ENCODE results near the gene C22orf39.
"Not testable (repeated sequence)": the region's sequence is repeated elsewhere in the genome, so short reads cannot be mapped to it uniquely, and the experiment has no call there.

Gene C22orf39

DNA sequence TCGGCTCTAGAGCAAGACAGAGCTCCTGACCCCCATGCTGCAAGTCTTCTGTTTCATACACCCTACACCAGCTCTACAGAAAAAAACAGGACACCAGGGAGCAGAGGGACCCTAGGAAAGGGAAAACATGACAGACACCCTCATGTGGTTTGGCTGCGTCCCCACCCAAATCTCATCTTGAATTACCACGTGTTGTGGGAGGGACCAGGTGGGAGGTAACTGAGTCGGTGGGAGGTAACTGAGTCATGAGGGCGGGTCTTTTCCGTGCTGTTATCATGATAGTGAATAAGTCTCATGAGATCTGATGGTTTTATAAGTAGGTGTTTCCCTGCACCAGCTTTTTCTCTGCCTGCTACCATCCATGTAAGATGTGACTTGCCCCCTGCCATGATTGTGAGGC, 6.6 kb upstream of the C22orf39 start:
- no peak for DNase-seq (ENCODE audit: low read depth, low spot score)

DNA sequence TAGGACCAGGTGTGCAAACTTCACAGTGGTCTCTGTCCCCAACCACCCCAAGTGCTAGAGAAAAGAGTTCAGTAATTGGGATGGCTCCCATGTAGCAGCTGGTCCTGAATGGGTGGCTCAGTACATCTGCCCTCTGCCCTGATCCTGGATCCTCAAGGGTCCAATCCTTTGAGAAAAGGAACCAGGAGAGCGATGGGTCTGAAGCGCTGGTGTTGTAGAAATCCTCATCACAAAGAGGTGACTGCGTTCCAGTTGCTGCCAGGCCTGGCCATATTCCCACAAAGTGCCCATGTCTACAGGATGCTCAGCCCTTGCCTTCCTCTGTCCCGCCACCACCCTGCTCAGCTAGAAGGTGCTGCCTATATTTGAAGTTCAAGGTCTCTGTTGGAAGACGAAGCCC, 6.2 kb upstream of the C22orf39 start:
- no peak for DNase-seq (ENCODE audit: low read depth, low spot score)

DNA sequence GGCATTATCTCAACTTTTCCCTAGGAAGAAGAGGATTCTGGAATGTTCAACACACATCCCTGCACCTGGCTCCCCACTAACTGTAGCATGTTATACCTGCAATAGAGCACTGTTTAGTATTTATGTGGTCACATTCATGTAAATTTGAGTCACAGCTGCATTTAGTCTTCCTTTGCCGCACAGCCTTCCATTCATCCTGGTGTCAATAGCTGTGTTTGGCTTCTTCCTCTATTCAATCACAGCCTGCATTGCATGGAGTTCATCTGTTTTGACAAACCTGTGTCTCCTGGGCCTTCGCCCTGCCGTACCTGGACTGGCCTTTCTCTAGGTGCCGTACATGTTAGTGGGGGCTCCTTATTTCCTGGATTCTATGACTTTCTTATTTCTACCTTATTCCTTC, 4.1 kb upstream of the C22orf39 start:
- DNase-seq (ENCODE audit: low read depth, low spot score): no peak

DNA sequence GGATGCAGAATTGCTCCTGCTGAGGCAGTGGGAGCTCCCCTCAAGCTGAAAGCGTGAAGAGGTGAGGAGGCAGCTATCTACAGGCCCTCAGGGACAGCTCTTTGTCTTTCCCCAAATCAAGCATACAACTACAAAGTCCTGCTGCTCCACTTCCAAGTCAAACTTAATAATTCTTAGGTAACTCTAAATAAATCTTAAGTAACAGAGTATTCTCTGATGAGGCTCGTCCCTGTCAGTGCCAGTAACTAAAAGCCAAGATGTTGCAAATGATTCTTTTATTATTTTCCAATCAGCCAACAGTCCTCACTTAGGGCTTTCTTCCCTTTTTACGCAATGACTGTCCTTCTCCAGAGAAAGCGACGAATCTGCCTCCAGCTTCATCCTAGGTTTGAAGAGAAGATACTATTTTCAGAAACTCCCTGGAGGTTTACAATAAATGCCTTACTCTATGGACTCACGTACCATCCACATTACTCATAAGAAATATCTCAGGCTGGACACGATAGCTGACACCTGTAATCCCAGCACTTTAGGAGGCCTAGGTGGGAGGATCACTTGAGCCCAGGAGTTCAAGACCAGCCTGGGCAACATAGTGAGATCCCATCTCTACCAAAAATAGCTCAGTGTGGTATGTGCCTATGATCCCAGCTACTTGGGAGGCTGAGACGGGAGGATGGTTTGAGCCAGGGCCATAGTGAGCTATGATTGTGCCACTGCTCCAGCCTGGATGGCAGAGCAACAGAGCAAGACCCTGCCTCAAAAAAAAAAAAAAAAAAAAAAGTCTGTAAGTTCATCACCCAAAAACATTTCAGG, 3.1 kb upstream of the C22orf39 start:
- DNase-seq (ENCODE audit: low read depth, low spot score): no peak

DNA sequence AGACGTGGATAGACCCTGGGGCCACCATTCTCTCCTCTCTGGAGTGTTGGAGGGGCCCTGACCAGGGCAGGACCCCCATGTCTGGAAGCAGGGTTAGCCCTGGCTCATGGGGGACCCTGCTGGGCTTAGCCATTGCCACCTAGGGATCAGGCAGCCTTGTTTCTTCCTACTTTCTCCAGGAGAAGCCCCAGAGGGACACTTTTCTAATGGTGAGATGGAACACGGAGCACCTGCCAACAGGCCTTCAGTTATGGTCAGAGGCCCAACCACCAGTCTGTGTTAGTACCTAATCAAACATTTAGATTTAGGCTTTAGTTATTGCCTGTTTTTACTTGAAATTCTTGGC, 1.9 kb upstream of the C22orf39 start:
- no peak for DNase-seq (ENCODE audit: low read depth, low spot score)

DNA sequence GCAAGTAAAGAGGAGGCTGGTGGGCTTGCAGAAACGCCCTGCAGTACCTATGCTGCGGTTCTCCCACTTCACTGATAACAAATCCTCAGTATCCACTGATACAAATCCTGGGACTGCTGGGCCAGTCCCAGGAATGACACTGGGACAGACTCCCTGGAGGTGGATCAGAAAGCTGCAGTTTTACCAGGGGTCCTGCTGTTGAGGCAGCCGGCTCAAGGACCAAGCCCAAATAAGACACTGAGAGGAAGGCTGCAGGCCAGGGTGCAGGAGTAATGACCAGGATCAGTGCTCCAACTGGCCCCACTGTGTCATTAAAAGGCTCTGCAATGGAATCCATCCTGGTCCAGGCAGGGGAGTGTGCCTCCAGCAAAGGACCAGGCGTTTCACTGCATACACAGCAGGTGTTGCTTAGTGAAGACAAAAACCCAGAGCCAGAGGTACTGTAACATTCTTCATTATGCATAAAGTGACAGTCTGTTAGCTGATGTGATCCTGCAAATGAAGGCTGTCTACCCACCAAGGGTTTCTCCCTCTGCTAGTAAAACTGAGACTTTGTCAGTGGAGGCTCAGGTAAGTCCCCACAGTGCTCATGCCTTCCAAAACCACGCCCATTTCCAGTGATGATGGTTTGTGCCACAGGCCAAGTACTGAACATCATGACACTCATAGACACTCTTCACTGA, 1.4 kb upstream of the C22orf39 start:
- DNase-seq (ENCODE audit: low read depth, low spot score): no peak

DNA sequence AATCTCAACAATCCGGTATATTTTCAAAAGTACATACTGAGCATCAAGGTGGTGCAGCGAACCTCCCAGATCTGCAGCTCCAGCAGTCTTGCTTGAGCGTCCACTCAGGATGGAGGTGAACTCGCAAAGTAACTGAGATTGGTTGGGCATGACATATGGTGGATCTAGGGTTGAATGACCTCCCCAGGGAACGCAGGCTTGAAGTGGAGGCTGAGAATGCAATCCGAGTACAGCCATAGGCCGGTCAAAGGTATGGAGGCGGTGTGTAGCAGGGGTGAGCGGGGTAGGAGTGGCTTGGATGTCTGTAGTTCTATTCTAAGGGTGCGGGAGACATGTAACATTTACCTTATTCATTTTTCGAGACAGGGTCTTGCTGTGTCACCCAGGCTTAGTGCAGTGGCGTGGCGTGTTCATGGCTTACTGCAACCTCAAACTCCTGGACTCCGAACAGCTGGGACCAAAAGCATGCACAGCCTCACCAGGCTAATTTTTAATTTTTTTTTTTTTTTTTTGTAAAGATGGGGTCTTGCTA, 631 bp upstream of the C22orf39 start:
- peak; percentile 59 for DNase-seq (ENCODE audit: low read depth, low spot score)

DNA sequence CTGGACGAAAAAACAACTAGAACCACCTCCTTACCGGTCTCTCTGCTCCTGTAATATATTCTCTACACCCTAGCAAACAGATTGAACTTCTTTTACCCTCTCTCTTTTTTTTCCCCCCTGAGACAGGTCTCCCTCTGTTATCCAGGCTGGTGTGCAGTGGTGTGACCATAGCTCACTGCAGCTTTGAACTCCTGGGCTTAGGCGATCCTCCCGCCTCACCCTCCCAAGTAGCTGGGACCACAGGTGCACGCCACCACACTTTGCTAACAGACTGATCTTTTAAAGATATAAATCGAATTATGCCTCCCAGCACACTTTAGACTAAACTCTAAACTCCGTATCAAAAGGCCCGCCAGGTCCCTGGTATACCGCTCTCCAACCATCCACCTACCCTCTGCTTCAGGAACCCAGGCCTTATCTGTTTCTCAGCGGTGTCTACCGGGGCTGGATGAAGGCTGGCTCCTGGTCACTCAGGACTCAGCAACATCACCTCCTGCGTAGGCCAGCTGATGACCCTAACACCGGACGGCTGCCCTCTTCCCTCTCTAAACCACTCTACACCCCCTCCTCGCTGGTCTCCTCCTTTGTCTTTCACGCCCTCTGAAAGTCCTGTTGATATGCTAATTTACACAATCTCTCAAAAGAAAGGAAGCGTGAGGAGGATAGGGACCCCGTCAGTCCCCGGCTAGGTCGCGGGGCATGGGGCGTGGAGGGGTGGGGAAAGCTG, 745 bp downstream of the C22orf39 start:
- no peak for DNase-seq (ENCODE audit: low read depth, low spot score)

DNA sequence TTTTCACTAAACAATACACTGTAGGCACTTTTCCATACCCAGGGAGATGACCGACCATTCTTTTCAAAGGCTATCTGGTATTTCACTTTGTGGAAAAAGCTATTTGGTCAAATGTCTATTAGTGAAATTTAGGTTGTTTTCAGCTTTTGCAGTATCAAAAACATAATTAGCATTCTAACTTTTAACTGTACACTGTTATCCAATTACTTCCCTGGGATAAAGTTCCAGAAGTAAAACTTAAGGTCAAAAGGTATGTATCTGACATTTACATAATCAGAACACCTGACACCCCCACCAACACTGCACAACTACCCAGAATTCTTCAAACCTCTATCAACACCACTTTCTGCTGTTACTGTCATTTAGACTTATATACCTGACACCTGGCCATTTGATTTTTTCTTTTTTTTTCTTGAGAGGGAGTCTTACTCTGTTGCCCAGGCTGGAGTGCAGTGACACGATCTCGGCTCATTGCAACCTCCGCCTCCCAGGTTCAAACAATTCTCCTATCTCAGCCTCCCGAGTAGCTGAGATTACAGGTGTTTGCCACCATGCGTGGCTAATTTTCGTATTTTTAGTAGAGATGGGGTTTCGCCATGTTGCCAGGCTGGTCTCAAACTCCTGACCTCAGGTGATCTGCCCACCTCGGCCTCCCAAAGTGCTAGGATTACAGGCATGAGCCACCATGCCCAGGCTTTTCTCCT, 2.1 kb downstream of the C22orf39 start:
- not testable (repeated sequence) for DNase-seq (ENCODE audit: low read depth, low spot score)

DNA sequence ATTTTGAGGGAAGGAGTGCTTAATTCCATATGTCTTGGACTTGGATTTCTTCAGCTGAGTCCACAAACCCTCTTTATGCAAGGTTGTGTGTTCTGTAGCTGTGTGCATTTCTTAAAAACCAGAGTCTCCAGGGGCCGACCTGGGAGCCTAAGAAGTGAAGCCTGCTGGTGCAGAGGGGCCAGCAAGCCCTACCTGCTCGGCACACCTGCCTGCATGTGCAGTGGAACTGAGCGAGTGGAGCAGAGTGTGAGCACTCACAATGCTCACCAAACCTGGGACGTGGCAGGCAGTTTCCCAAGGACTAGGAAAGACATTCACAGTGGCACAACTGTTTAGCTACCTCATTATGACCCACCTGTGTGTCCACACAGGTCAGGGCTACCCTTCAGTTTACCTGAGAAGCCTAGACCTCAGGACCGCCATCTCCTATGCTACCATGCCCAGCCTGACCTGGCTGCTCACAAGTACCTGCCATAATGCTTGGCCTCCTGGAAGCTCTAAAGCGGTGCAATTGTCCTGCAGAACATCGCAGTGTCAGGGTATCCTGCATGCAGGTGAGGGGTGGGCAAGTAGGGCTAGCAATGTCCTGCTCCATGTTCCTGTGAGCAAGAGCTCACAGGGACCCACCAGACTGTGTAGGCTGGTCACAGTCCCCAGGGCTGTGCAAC, 3.8 kb downstream of the C22orf39 start:
- no peak for DNase-seq (ENCODE audit: low read depth, low spot score)

DNA sequence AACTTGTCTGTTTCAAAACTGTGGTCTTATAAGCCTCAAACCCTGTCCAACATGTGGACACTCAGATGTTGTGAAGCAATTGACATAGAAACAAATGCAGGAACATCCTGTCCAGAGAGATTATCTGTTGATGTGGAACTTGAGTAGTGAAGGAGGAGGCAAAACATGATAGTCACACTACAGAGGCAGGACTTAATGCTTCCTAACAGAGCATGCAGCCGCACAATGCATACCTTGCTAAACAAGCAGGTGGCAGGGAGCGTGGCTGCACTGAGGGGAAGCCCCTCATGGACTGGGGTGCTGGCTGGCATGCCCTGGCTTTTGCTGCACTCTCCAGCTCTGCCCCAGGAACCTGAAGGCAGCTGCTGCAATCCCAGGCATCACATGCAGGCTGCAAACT, 5.3 kb downstream of the C22orf39 start:
- DNase-seq (ENCODE audit: low read depth, low spot score): no peak

DNA sequence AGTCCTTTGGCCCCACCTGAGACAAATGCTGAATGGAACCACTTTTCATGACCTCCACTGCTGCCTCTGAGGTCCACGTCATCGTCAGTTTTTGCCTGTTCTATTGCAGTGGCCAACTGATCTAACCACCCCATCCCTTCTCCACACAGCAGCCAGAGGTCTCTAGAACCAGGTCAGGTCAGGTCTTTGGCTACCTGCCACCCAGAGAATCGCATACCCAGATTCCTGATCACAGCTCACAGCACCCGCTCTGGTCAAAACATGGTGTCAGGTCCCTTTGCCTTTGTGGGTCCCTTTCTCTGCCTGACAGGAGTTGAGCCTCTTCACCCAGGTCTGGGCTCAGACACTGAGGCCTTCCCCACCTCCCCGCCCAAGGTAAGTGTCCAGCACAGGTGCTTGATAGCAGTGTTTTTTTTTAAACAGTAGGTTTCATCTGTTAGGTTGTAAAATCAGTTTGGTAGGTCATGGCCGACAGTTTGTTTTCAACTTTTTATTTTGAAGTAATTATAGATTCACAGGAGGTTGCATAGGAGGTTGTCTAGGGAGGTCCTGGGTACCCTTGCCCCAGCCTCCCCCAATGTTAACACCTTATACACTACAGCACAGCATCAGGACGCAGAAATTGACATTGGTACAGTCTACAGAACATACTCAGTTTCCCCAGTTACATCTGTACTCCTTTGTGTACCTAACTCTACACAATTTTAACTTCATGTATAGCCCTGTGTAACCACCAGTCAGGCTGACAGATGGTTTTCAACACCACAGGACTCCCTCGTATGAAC, 6.9 kb downstream of the C22orf39 start:
- DNase-seq (ENCODE audit: low read depth, low spot score): no peak

DNA sequence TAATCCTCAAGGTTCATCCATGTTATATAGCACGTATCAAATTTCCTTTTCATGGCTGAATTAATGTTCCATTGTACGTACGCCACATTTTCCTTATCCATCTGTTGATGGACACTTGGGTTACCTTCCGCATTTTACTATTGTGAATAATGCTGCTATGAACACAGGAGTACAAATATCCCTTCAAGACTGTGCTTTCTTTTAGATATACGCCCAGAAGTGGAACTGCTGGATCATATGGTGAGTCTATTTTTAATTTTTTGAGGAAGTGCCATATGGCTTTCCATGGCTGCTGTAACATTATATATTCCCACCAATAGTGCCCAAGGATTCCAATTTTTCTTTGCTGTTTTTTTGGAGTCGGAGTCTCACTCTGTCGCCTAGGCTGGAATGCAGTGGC, 9.2 kb downstream of the C22orf39 start:
- no peak for DNase-seq (ENCODE audit: low read depth, low spot score)

DNA sequence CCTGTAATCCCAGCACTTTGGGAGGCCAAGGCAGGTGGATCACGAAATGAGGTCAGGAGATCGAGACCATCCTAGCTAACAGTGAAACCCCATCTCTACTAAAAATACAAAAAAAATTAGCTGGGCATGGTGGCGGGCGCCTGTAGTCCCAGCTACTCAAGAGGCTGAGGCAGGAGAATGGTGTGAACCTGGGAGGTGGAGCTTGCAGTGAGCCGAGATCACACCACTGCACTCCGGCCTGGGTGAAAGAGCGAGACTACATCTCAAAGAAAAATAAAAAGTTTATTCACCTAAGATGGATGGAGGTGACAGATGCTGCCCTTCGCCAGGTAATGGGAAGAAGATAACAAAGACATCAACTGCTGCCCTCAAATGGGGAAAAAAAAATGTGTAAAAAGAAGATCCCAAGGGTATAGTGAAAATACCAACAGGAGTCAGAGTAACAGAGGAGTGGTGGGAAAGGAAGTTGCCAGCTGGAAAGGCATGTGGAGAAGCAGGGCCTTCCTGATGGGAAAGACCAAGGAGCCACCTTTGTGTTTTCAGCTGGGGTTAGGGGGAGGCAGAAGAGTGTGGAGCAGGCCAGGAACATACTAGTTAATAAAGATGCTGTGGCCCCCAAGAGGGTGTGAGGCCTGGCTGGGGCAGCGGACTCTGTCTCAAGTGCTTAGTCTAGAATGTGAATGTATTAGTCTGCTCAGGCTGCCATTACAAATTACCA, 10.9 kb downstream of the C22orf39 start:
- DNase-seq (ENCODE audit: low read depth, low spot score): not testable (repeated sequence)

DNA sequence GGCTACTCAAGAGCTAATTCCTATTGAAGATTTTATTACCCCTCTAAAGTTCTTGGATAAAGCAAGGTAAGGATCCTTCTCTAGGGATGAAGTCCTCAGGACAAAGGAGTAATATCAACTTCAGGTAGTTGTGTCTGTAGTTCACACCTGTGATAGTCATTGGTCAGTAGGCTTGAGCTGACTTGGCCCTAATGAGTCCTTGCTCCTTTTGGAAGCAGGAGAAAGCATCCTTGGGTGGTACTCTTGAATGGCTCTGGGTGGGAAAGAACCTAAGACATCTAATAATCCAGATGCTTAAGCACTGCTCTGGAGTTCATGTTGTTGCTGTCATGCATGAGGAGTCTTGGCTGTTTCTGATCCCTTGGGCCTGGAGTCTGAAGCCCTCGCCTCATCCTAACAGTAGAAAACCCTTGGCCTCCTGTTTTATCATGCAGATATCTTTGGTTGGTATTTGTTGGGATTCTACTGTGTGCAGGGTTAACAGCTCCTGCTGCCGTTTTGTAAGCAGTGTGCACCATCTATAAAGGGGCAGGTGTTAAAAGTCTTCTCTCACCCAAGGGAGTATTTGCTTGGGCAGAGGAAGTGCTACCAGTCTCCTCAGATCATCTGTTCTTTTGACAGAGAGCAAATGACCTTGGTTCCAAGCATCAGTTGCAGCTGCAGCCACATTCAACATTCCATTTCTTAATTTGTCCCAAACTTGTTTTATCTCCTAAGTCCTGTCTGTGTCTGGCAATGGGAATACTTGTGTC, 12.5 kb downstream of the C22orf39 start:
- DNase-seq (ENCODE audit: low read depth, low spot score): no peak

DNA sequence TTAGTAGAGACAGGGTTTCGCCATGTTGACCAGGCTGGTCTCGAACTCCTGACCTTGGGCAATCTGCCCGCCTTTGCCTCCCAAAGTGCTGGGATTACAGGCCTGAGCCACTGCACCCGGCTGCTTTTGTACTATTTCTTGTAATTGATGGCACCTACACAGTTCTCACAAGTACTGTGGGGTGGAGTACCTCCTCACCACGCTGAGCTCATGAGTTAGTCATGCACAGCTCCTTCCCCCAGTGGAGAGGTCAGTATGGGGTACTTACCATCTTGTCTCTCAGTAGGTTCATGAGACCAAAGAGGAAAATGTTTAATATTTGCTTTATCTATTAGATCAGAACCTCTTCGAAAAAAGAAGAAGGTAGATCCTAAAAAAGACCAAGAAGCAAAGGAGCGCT, 13.1 kb downstream of the C22orf39 start:
- DNase-seq (ENCODE audit: low read depth, low spot score): no peak

DNA sequence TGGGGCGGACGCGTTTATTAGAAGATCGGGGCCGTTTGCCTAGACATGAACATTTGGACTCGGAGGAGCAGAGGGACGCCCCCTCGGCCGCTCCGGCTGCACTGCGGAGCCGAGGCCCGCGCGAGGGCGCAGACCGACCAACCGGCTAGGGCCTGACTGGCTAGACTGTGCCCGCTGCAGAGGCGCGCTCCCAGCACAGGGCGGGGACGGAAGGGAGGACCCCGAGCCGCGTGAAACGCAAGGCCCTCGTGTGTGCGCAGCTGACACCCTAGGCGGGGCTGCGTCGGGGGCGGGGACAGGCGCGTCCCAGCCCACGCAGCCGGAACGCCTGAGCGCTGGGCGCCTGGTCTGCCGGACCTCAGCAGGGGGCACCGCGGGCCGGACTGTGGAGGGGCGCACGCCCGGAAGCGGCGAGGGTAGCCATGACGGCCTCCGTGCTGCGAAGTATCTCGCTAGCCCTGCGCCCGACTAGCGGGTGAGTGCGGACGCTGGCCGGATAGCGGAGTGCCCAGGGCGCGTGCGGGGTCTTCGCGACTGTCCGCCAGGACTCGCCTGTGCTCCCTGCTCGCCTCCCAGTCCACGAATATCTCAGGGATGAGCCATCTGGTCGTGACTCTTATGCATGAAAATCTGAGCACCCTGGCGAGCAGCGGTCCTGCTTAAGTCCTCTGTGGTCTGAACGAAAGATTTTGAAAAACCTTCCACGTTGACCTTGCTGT, 15.2 kb downstream of the C22orf39 start, which contains the start of gene MRPL40:
MRPL40 (plus strand) TSS at position 413 of the 719 bp plus-strand sequence; CDS start at position 423, 10 bp downstream.
- DNase-seq (ENCODE audit: low read depth, low spot score): peak; percentile 98

DNA sequence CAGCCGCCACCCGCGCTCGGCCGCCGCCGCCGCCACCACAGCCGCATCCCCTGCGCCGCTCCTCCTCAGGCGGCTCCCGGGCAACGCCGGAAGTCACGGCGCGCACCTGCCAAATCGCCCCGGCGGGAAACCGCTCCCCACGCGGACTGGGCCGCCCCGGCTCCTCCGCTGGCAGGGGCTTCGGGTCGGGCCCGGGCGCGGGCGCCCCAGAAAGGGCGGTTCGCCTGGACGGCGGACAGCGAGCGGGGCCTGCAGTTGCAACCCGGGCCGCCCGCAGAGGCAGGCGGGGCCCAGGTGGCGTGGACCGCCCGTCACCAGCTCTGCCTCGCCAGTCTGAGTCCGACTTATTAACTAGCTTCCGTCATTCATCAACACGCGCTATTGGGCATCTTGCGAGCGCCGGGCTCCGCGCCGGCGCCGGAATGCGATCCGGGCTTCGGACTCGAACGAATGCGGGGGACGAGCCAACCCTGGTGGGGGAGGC, 15.8 kb downstream of the C22orf39 start, which contains the start of gene HIRA:
HIRA (minus strand) TSS at position 85 of the 484 bp plus-strand sequence. CDS start 257 bp downstream, outside the sequence.
- peak; percentile 91 for DNase-seq (ENCODE audit: low read depth, low spot score)

All from astrocyte of the hippocampus (primary cell).